GM18499 (cell line): ENCODE measurements around the gene TRRAP.

Experiments
- ATAC-seq: cut with Tn5 transposase; IDR thresholded peaks from one replicate; pipeline ENCODE4 v1.9.1; 2021; ENCODE audit warnings: moderate number of reproducible peaks; ENCODE audit not compliant: insufficient read depth, unreplicated experiment

Gene TRRAP

GRCh38 chr7:99019523-99020412 is 141.4 kb downstream of the TRRAP start:
- no peak for ATAC-seq

GRCh38 chr7:99020413-99020715 is 142.0 kb downstream of the TRRAP start:
- ATAC-seq, result no peak

GRCh38 chr7:99021941-99022560 is 143.7 kb downstream of the TRRAP start:
- no peak for ATAC-seq

- no peak for ATAC-seq
Measured at GRCh38 chr7:99024066-99024465, 145.7 kb downstream of the TRRAP start.

GRCh38 chr7:99027241-99027640 is 148.9 kb downstream of the TRRAP start:
- ATAC-seq, result no peak

GRCh38 chr7:99027841-99028240 is 149.5 kb downstream of the TRRAP start:
- no peak for ATAC-seq

- ATAC-seq, result no peak
Measured at GRCh38 chr7:99028261-99028973, 150.1 kb downstream of the TRRAP start.

- ATAC-seq, result no peak
Measured at GRCh38 chr7:99029466-99030435, 151.4 kb downstream of the TRRAP start.

- ATAC-seq, result no peak
Measured at GRCh38 chr7:99030457-99030856, 152.1 kb downstream of the TRRAP start.

GRCh38 chr7:99030951-99031350 is 152.6 kb downstream of the TRRAP start:
- ATAC-seq, result no peak

- ATAC-seq, result no peak
Measured at GRCh38 chr7:99031496-99031895, 153.2 kb downstream of the TRRAP start.

GRCh38 chr7:99032928-99033327 is 154.6 kb downstream of the TRRAP start:
- no peak for ATAC-seq

- no peak for ATAC-seq
Measured at GRCh38 chr7:99033765-99034164, 155.4 kb downstream of the TRRAP start.

- ATAC-seq, result no peak
Measured at GRCh38 chr7:99034932-99035722, 156.8 kb downstream of the TRRAP start.

- ATAC-seq, result no peak
Measured at GRCh38 chr7:99035723-99036545, 157.6 kb downstream of the TRRAP start.

GRCh38 chr7:99036546-99037111 is 158.3 kb downstream of the TRRAP start:
- ATAC-seq, result no peak

GRCh38 chr7:99037327-99037940 is 159.1 kb downstream of the TRRAP start:
- no peak for ATAC-seq
